ENCODE measurements around the gene INSRR.
A peak's percentile ranks its signal among the peaks of the same experiment; 100 is the strongest.

The INSRR gene

GRCh38 chr1:156826630-156827029 lies 32.3 kb downstream of the INSRR start:
- H3K9me3 Mint-ChIP-seq, result peaks cover 2% of the 10 kb centered on the region
- peaks cover 13% of the 10 kb centered on the region for H3K4me1 Mint-ChIP-seq
- TF ChIP-seq, protein P1, sequence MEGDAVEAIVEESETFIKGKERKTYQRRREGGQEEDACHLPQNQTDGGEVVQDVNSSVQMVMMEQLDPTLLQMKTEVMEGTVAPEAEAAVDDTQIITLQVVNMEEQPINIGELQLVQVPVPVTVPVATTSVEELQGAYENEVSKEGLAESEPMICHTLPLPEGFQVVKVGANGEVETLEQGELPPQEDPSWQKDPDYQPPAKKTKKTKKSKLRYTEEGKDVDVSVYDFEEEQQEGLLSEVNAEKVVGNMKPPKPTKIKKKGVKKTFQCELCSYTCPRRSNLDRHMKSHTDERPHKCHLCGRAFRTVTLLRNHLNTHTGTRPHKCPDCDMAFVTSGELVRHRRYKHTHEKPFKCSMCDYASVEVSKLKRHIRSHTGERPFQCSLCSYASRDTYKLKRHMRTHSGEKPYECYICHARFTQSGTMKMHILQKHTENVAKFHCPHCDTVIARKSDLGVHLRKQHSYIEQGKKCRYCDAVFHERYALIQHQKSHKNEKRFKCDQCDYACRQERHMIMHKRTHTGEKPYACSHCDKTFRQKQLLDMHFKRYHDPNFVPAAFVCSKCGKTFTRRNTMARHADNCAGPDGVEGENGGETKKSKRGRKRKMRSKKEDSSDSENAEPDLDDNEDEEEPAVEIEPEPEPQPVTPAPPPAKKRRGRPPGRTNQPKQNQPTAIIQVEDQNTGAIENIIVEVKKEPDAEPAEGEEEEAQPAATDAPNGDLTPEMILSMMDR (IDR thresholded peaks at IDR 0.05; ENCODE audit: unreplicated experiment in 3 of 3), result no peak
- peak overlapping the region; percentile 70 to 85 (median 81) for H3K27ac Mint-ChIP-seq
- peaks cover 20% of the 10 kb centered on the region for H3K27me3 Mint-ChIP-seq (ENCODE audit: low read depth)
- peak overlapping the region in 1 of 3 experiments; percentile 34 for H3K4me3 Mint-ChIP-seq
- no peaks in the 10 kb centered on the region for H3K36me3 Mint-ChIP-seq (ENCODE audit: low read depth)

GRCh38 chr1:156823210-156823790 lies 35.6 kb downstream of the INSRR start:
- peaks cover 17% of the 10 kb centered on the region for H3K27me3 Mint-ChIP-seq (ENCODE audit: low read depth)
- H3K9me3 Mint-ChIP-seq, result peaks cover 8% of the 10 kb centered on the region
- H3K4me3 Mint-ChIP-seq, result no peak overlapping the region
- no peaks in the 10 kb centered on the region for H3K36me3 Mint-ChIP-seq (ENCODE audit: low read depth)
- H3K4me1 Mint-ChIP-seq, result peaks cover 12% of the 10 kb centered on the region
- TF ChIP-seq, protein P1 (IDR thresholded peaks at IDR 0.05; ENCODE audit: unreplicated experiment in 3 of 3), result no peak
- H3K27ac Mint-ChIP-seq, result no peak overlapping the region

DNA sequence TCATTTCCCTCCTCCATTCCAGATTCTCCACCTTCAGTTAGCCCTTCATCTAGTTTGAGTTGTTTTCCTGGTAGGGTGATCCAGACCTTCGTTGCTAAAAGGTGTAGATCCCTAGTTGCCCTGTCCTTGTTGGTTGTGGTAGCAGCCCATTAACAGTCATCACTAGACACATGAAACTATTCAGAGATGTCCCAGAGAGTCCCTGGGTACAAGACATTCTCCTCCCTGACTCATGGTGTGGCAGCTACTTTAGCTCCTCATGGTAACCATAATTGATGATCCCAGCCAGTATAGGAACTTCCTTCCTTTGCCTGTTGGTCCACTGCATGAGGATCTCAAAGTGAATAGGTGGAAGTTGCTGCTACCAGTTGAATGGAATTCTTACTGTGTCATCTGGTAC lies 36.2 kb downstream of the INSRR start:
- Mint-ChIP-seq H3K9me3 (peaks cover 8% of the 10 kb centered on the region), H3K36me3 (ENCODE audit: low read depth) (no peaks in the 10 kb centered on the region), H3K4me3 (no peak overlapping the region), H3K4me1 (peaks cover 8% of the 10 kb centered on the region), H3K27ac (no peak overlapping the region), H3K27me3 (ENCODE audit: low read depth) (peaks cover 17% of the 10 kb centered on the region)
- TF ChIP-seq, protein P1 (IDR thresholded peaks at IDR 0.05; ENCODE audit: unreplicated experiment in 3 of 3), result no peak

GRCh38 chr1:156821801-156822200 lies 37.1 kb downstream of the INSRR start:
- TF ChIP-seq, protein P1 (IDR thresholded peaks at IDR 0.05; ENCODE audit: unreplicated experiment in 3 of 3), result no peak
- peaks cover 17% of the 10 kb centered on the region for H3K27me3 Mint-ChIP-seq (ENCODE audit: low read depth)
- H3K4me3 Mint-ChIP-seq, result no peak overlapping the region
- H3K4me1 Mint-ChIP-seq, result peaks cover 9% of the 10 kb centered on the region
- H3K27ac Mint-ChIP-seq, result no peak overlapping the region
- H3K36me3 Mint-ChIP-seq (ENCODE audit: low read depth), result no peaks in the 10 kb centered on the region
- peaks cover 8% of the 10 kb centered on the region for H3K9me3 Mint-ChIP-seq

DNA sequence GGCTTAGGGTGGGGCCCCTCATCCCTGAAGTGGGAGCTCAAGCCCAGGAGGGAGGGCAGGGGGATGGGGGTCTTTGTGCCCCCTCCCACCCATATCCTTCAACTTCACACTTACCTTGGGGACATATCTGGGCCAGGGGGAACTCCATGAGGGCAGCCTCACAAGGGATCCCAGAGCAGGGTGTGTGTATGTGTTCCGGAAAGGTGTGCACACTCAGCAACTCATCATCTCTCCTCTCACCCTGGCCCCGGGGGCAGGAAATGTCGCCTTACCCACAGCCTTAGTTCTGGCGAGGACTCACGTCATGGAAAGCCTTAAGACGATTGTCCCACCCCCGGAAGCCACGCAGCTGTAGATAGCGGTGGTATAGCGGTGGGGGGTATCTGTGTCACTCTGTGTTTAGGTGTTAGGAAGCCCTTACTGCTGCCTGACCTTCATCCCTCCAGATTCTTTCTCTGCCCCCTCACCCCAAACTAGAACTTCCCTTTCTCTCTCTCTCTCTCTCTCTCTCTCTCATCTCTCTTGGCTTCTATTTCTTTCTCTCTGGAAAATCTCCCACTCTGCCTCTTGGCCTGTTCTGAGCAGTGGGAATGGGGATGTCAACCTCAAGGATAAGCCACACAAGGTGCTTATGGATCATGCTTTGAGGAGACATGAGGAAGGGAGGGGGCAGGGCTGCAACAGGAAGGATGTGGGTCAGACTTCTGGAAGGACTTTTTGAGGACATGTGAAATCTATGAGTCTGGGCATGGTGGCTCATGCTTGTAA lies 42.2 kb downstream of the INSRR start, which contains the start of gene SH2D2A:
Gene SH2D2A, minus strand, starts transcription at position 288 of the 768 bp plus-strand sequence. Its CDS starts 140 bp downstream, at position 148.
- peaks cover 23% of the 10 kb centered on the region for H3K27me3 Mint-ChIP-seq (ENCODE audit: low read depth)

More for the DNA sequence above, 42.2 kb downstream of the INSRR start, which contains the start of gene SH2D2A:
- Mint-ChIP-seq H3K4me3 (no peak within 1 kb of the TSS), H3K36me3 (ENCODE audit: low read depth) (no peaks in the 10 kb centered on the region), H3K4me1 (peaks cover 40% of the 10 kb centered on the region), H3K9me3 (peaks cover 6% of the 10 kb centered on the region), H3K27ac (peak within 1 kb of the TSS; percentile 86 to 91 (median 91))
- TF ChIP-seq, protein P1 (IDR thresholded peaks at IDR 0.05; ENCODE audit: unreplicated experiment in 3 of 3), result no peak
